A673 (cell line): ENCODE measurements around the gene NUS1. TPM values are rescaled to one million over a fixed set of nuclear protein-coding genes. Genes with fewer than 3 reads are reported as not detected.
"Not testable (repeated sequence)": the region's sequence is repeated elsewhere in the genome, so short reads cannot be mapped to it uniquely, and the experiment has no call there.

Experiments
- BruUV-seq: library from RNA; stranded (reverse); fragments of 400-500 nt; replicated peaks from 2 replicates; lab custom pipeline; 2021; lab: Mats Ljungman, UMichigan
- CTCF ChIA-PET: fragments of 300-600 bp; sonication (Branson Sonifier 250); formaldehyde crosslinking; loops from one replicate; lab custom pipeline; 2022; ENCODE audit warnings: antibody characterized with exemption; lab: Charles Lee
- POLR2A ChIA-PET: fragments of 300-600 bp; sonication (Branson Sonifier 250); formaldehyde crosslinking; loops from one replicate; lab custom pipeline; 2022; ENCODE audit warnings: antibody characterized with exemption; ENCODE audit not compliant: low non-redundant PET; lab: Charles Lee
- DNase-seq: peaks from one replicate; pipeline ENCODE4 v3.0.0-alpha.2; 2015; ENCODE audit warnings: low spot score
- H3K27ac ChIP-seq: fragments of 200-600 bp; sonication (generic); 2 replicates; pipeline ENCODE4 v1.5.1; 2016; ENCODE audit warnings: mixed run types, low read depth, mild to moderate bottlenecking, mixed read lengths, antibody characterized with exemption, low read length; ENCODE audit not compliant: poor library complexity, severe bottlenecking
- H3K27me3 ChIP-seq: fragments of 200-600 bp; sonication (generic); replicated peaks from 2 replicates; pipeline ENCODE4 v1.6.1; 2017; ENCODE audit warnings: mixed run types, low read depth, mild to moderate bottlenecking, mixed read lengths, antibody characterized with exemption, low read length; ENCODE audit not compliant: insufficient read depth, poor library complexity
- H3K36me3 ChIP-seq: fragments of 200-600 bp; sonication (generic); 2 replicates; pipeline ENCODE4 v1.6.1; 2016; ENCODE audit warnings: mixed run types, mild to moderate bottlenecking, mixed read lengths, antibody characterized with exemption, low read length; ENCODE audit not compliant: insufficient read depth, poor library complexity, severe bottlenecking
- H3K4me1 ChIP-seq: fragments of 200-600 bp; sonication (generic); 2 replicates; pipeline ENCODE4 v1.6.1; 2017; ENCODE audit warnings: mixed run types, mild to moderate bottlenecking, mixed read lengths, antibody characterized with exemption, low read length; ENCODE audit not compliant: insufficient read depth, poor library complexity, severe bottlenecking
- H3K4me3 ChIP-seq: fragments of 200-600 bp; sonication (generic); 2 replicates; pipeline ENCODE4 v1.5.1; 2016; ENCODE audit warnings: low read depth, mixed run types, mild to moderate bottlenecking, mixed read lengths, low read length; ENCODE audit not compliant: poor library complexity, severe bottlenecking
- H3K9me3 ChIP-seq: fragments of 200-600 bp; sonication (generic); 2 replicates; pipeline ENCODE4 v1.6.1; 2016; ENCODE audit warnings: mixed run types, low read depth, mild to moderate bottlenecking, mixed read lengths, antibody characterized with exemption, low read length; ENCODE audit not compliant: poor library complexity, severe bottlenecking
- CTCF ChIP-seq: fragments of 300-800, 200-600 bp; sonication (generic); conservative IDR thresholded peaks from 2 replicates; pipeline ENCODE4 v1.5.1; 2017; ENCODE audit warnings: low read depth, mild to moderate bottlenecking, antibody characterized with exemption, low read length, moderate library complexity, mixed read lengths
- EZH2 ChIP-seq: fragments of 200-600 bp; sonication (generic); IDR thresholded peaks from 2 replicates; pipeline ENCODE4 v1.6.1; 2017; ENCODE audit warnings: borderline replicate concordance, low read depth, mild to moderate bottlenecking, mixed read lengths, antibody characterized with exemption, low read length; ENCODE audit not compliant: poor library complexity, severe bottlenecking
- intact Hi-C: fragments of 100-400 bp; cut with micrococcal nuclease; formaldehyde crosslinking; loops from one replicate; pipeline ENCODE4 v1.10.0; 2022; ENCODE audit not compliant: unreplicated experiment
- total RNA-seq: library from RNA; stranded (reverse); gene quantifications from 2 replicates; pipeline ENCODE4 v1.2.3, GENCODE V29; 2021

Gene NUS1
- total RNA-seq, 1 experiment from 2014 or later: 41.0 TPM

- Histone ChIP-seq H3K9me3 (no peaks in the 10 kb centered on the region), H3K4me3 (no peak overlapping the region), H3K27ac (no peak overlapping the region), H3K36me3 (no peaks in the 10 kb centered on the region), H3K27me3 (no peaks in the 10 kb centered on the region), H3K4me1 (no peaks in the 10 kb centered on the region)
- intact Hi-C loops: no loop called here
- no peak for DNase-seq
- TF ChIP-seq CTCF (no peak), EZH2 (no peak)
- ChIA-PET CTCF (no interaction called here), POLR2A (no interaction called here)
- no TSS peak for BruUV-seq
These were observed 10.1 kb downstream of the NUS1 start for GRCh38 chr6:117685359-117685758.

GRCh38 chr6:117687021-117687648 is 11.9 kb downstream of the NUS1 start:
- ChIA-PET CTCF (no interaction called here), POLR2A (no interaction called here)
- H3K27me3 ChIP-seq: no peaks in the 10 kb centered on the region
- intact Hi-C loops: no loop called here
- H3K27ac ChIP-seq: no peak overlapping the region
- no peaks in the 10 kb centered on the region for H3K4me1 ChIP-seq
- TF ChIP-seq EZH2 (no peak), CTCF (no peak)
- no peaks in the 10 kb centered on the region for H3K36me3 ChIP-seq
- BruUV-seq: no TSS peak
- no peaks in the 10 kb centered on the region for H3K9me3 ChIP-seq
- H3K4me3 ChIP-seq: no peak overlapping the region
- no peak for DNase-seq

GRCh38 chr6:117689584-117689983 is 14.3 kb downstream of the NUS1 start:
- H3K9me3 ChIP-seq, H3K4me1 ChIP-seq, H3K27me3 ChIP-seq, H3K27ac ChIP-seq, H3K4me3 ChIP-seq, H3K36me3 ChIP-seq, BruUV-seq, intact Hi-C loops, DNase-seq, CTCF ChIA-PET, POLR2A ChIA-PET: not testable (repeated sequence)

- BruUV-seq: no TSS peak
- peaks cover 17% of the 10 kb centered on the region for H3K36me3 ChIP-seq
These were observed 31.2 kb downstream of the NUS1 start for GRCh38 chr6:117706504-117706903.

More at GRCh38 chr6:117706504-117706903, 31.2 kb downstream of the NUS1 start:
- Histone ChIP-seq H3K9me3 (no peaks in the 10 kb centered on the region), H3K27ac (no peak overlapping the region), H3K4me3 (no peak overlapping the region), H3K27me3 (no peaks in the 10 kb centered on the region), H3K4me1 (no peaks in the 10 kb centered on the region)
- TF ChIP-seq EZH2 (no peak), CTCF (no peak)
- intact Hi-C loops: no loop called here
- DNase-seq: no peak
- ChIA-PET CTCF (no interaction called here), POLR2A (no interaction called here)
